Panc1 (cell line): ENCODE measurements around the gene OR2V1. TPM values are rescaled to one million over a fixed set of nuclear protein-coding genes. Genes with fewer than 3 reads are reported as not detected.

Experiments
- ATAC-seq: fragments of 200-7000 bp; cut with Tn5 transposase; 2 replicates; pipeline ENCODE4 v1.9.1; 2020; ENCODE audit warnings: mild to moderate bottlenecking, moderate library complexity
- BruUV-seq: library from RNA; stranded (reverse); fragments of 400-500 nt; replicated peaks from 2 replicates; lab custom pipeline; 2021; lab: Mats Ljungman, UMichigan
- CTCF ChIA-PET: fragments of 300-600 bp; sonication (Branson Sonifier 250); formaldehyde crosslinking; loops from one replicate; lab custom pipeline; 2022; ENCODE audit warnings: antibody characterized with exemption; lab: Charles Lee
- POLR2A ChIA-PET: fragments of 300-600 bp; sonication (Branson Sonifier 250); formaldehyde crosslinking; loops from one replicate; lab custom pipeline; 2022; ENCODE audit warnings: antibody characterized with exemption; lab: Charles Lee
- DNase-seq: peaks from one replicate; pipeline ENCODE4 v3.0.0-alpha.2; 2010; ENCODE audit warnings: low read depth, low spot score
- H3K27ac ChIP-seq: 2 replicates; pipeline ENCODE4 v1.5.1; 2011; ENCODE audit warnings: mild to moderate bottlenecking, low read length, inconsistent platforms
- H3K27me3 ChIP-seq: fragments of 200-500 bp; sonication (Bioruptor generic); 2 replicates; pipeline ENCODE4 v1.6.0; 2014; ENCODE audit warnings: low read length, inconsistent platforms; ENCODE audit not compliant: control insufficient read depth, insufficient read depth
- H3K36me3 ChIP-seq: fragments of 200-500 bp; sonication (Bioruptor generic); 2 replicates; pipeline ENCODE4 v1.5.1; 2014; ENCODE audit warnings: inconsistent platforms, mild to moderate bottlenecking, low read length, moderate library complexity; ENCODE audit not compliant: control insufficient read depth, insufficient read depth
- H3K4me1 ChIP-seq: 2 replicates; pipeline ENCODE4 v1.5.1; 2011; ENCODE audit warnings: inconsistent platforms, mild to moderate bottlenecking, low read length, moderate library complexity; ENCODE audit not compliant: control insufficient read depth, insufficient read depth
- H3K4me3 ChIP-seq, 2 experiments: 2 replicates each; pipeline ENCODE4 v1.5.1; 2011 to 2012; ENCODE audit warnings: low read depth in 2 of 2, low read length in 2 of 2, mild to moderate bottlenecking in 2 of 2, inconsistent platforms in 1 of 2, moderate library complexity in 1 of 2
- H3K9me3 ChIP-seq: fragments of 200-500 bp; sonication (Bioruptor generic); 2 replicates; pipeline ENCODE4 v1.5.1; 2014; ENCODE audit warnings: low read depth, mild to moderate bottlenecking, inconsistent platforms, low read length, moderate library complexity; ENCODE audit not compliant: control insufficient read depth, insufficient read depth
- POLR2AphosphoS5 ChIP-seq: IDR thresholded peaks from 2 replicates; pipeline ENCODE4 v1.6.1; 2012; ENCODE audit warnings: mild to moderate bottlenecking, low read depth, low read length, moderate library complexity
- REST ChIP-seq, 2 experiments: IDR thresholded peaks; 2 replicates each; pipeline ENCODE4 v1.6.1; 2011 to 2012; ENCODE audit warnings: low read depth in 2 of 2, control low read depth in 1 of 2, low read length in 1 of 2, mild to moderate bottlenecking in 1 of 2, moderate library complexity in 1 of 2; ENCODE audit not compliant: insufficient read depth in 1 of 2
- SIN3A ChIP-seq: IDR thresholded peaks from 2 replicates; pipeline ENCODE4 v1.6.1; 2012; ENCODE audit warnings: low read depth, mild to moderate bottlenecking, low read length, moderate library complexity, borderline replicate concordance; ENCODE audit not compliant: insufficient read depth
- TCF7L2 ChIP-seq: IDR thresholded peaks from 2 replicates; pipeline ENCODE4 v1.6.1; 2011; ENCODE audit warnings: mild to moderate bottlenecking, low read depth, low read length, inconsistent platforms
- in situ Hi-C: cut with HindIII; loops from 2 replicates; pipeline ENCODE4 v1.10.0; 2016; ENCODE audit warnings: low sequenced_read_pairs, low pct_unique_long_range_greater_than_20kb
- intact Hi-C: fragments of 100-400 bp; cut with micrococcal nuclease; formaldehyde crosslinking; loops from one replicate; pipeline ENCODE4 v1.10.0; 2022; ENCODE audit not compliant: unreplicated experiment
- total RNA-seq: library from RNA; stranded (reverse); gene quantifications from one replicate; pipeline ENCODE4 v1.2.1, GENCODE V29; 2021; ENCODE audit not compliant: unreplicated experiment
- TF ChIP-seq, protein P1 (sequence below): fragments of 450-650 bp; IDR thresholded peaks from 2 replicates; pipeline ENCODE4 v1.5.1; 2017; ENCODE audit warnings: mild to moderate bottlenecking

The OR2V1 gene
- total RNA-seq, 1 experiment from 2014 or later: not detected

- ATAC-seq: no peak; the same call in 1 of the 2 replicates
- CTCF ChIA-PET: no interaction called here
- no peak for TF ChIP-seq SIN3A
- no peak for TF ChIP-seq REST (IDR thresholded peaks at IDR 0.05; ENCODE audit: insufficient read depth in 1 of 2, low read depth in 2 of 2, low read length in 1 of 2)
- no peak for TF ChIP-seq POLR2AphosphoS5
- no peak for TF ChIP-seq TCF7L2
- TF ChIP-seq, protein P1, sequence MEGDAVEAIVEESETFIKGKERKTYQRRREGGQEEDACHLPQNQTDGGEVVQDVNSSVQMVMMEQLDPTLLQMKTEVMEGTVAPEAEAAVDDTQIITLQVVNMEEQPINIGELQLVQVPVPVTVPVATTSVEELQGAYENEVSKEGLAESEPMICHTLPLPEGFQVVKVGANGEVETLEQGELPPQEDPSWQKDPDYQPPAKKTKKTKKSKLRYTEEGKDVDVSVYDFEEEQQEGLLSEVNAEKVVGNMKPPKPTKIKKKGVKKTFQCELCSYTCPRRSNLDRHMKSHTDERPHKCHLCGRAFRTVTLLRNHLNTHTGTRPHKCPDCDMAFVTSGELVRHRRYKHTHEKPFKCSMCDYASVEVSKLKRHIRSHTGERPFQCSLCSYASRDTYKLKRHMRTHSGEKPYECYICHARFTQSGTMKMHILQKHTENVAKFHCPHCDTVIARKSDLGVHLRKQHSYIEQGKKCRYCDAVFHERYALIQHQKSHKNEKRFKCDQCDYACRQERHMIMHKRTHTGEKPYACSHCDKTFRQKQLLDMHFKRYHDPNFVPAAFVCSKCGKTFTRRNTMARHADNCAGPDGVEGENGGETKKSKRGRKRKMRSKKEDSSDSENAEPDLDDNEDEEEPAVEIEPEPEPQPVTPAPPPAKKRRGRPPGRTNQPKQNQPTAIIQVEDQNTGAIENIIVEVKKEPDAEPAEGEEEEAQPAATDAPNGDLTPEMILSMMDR: no peak
- in situ Hi-C loops: no loop called here
- POLR2A ChIA-PET: no interaction called here
- BruUV-seq: no TSS peak
- intact Hi-C loops: no loop called here
- no peaks in the 10 kb centered on the region for H3K36me3 ChIP-seq
- DNase-seq: no peak
- no peak overlapping the region; the same call in 1 of the 2 replicates for H3K27ac ChIP-seq
- no peak overlapping the region for H3K4me3 ChIP-seq
- peaks cover 29% of the 10 kb centered on the region for H3K4me1 ChIP-seq
- no peaks in the 10 kb centered on the region for H3K27me3 ChIP-seq
- H3K9me3 ChIP-seq: no peaks in the 10 kb centered on the region
These were observed 10.7 kb downstream of the OR2V1 start for GRCh38 chr5:181120306-181120705.

DNA sequence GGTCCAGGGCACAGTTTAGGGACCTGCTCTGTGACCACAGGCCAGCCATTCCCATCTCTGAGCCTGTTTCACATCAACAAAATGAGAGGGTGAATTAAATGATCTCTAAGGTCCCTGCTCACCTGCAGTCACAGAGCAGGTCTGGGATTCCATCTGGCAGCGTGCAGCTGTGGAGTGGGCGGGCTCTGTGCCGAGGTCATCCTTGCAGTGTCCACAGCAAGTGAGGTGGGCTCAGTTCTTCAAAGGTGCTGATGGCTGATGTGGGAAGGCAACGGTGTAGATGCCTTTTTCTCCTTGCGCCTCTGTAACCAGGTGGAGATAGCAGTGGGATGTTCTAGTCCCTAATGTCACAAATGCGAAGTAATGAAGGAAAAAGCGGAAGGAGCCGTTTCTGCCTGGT lies 11.9 kb downstream of the OR2V1 start:
- H3K27ac ChIP-seq: no peak overlapping the region
- DNase-seq: no peak
- no peak overlapping the region for H3K4me3 ChIP-seq
- intact Hi-C loops (no loop called here), in situ Hi-C loops (no loop called here)
- ChIA-PET CTCF (no interaction called here), POLR2A (no interaction called here)
- H3K4me1 ChIP-seq: peaks cover 33% of the 10 kb centered on the region
- no TSS peak for BruUV-seq
- TF ChIP-seq TCF7L2 (no peak), POLR2AphosphoS5 (no peak), SIN3A (no peak), REST (IDR thresholded peaks at IDR 0.05; ENCODE audit: insufficient read depth in 1 of 2, low read depth in 2 of 2, low read length in 1 of 2) (no peak)
- TF ChIP-seq, protein P1: no peak
- no peaks in the 10 kb centered on the region for H3K9me3 ChIP-seq
- ATAC-seq: no peak
- no peaks in the 10 kb centered on the region for H3K36me3 ChIP-seq
- H3K27me3 ChIP-seq: no peaks in the 10 kb centered on the region
